22Rv1 (cell line): ENCODE measurements around the gene TP53I11.

Experiments
- CTCF ChIP-seq: fragments of 450-650 bp; IDR thresholded peaks from 2 replicates; pipeline ENCODE4 v1.5.1; 2017; ENCODE audit warnings: mild to moderate bottlenecking
- ZFX ChIP-seq: fragments of 450-650 bp; IDR thresholded peaks from 2 replicates; pipeline ENCODE4 v1.6.1; 2017; ENCODE audit warnings: antibody characterized with exemption, borderline replicate concordance

GRCh38 chr11:44940835-44941234 is 9.8 kb downstream of the TP53I11 start:
- TF ChIP-seq CTCF = no peak
- TF ChIP-seq ZFX = no peak
